Liver (tissue), 9 donors: ENCODE results near the gene GOLGA1. TPM values are rescaled to one million over a fixed set of nuclear protein-coding genes. Genes with fewer than 3 reads are reported as not detected.

Experiments
- DNase-seq: peaks from one replicate; pipeline ENCODE4 v3.0.0-alpha.2; 2017; ENCODE audit warnings: low spot score
- H3K27ac ChIP-seq, 2 donors: one replicate each; pipeline ENCODE4 v1.7.0; 2013; ENCODE audit warnings: inconsistent platforms in 2 of 2, low read length in 2 of 2, control low read depth in 1 of 2, low read depth in 1 of 2, mild to moderate bottlenecking in 1 of 2
- H3K27me3 ChIP-seq, 4 donors: one replicate each; pipeline versions ENCODE4 v1.6.1 to v1.7.0; 2013; ENCODE audit warnings: low read length in 3 of 4, inconsistent platforms in 1 of 4, mild to moderate bottlenecking in 1 of 4, moderate library complexity in 1 of 4; ENCODE audit not compliant: control insufficient read depth in 4 of 4, insufficient read depth in 4 of 4
- H3K36me3 ChIP-seq, 4 donors: one replicate each; pipeline versions ENCODE4 v1.6.1 to v1.7.0; 2013; ENCODE audit warnings: low read length in 3 of 4, mild to moderate bottlenecking in 3 of 4, low read depth in 1 of 4, moderate library complexity in 1 of 4; ENCODE audit not compliant: control insufficient read depth in 4 of 4, insufficient read depth in 3 of 4
- H3K4me1 ChIP-seq, 4 donors: one replicate each; pipeline versions ENCODE4 v1.6.1 to v1.7.0; 2013; ENCODE audit warnings: low read length in 3 of 4, mild to moderate bottlenecking in 3 of 4, moderate library complexity in 1 of 4; ENCODE audit not compliant: control insufficient read depth in 4 of 4, insufficient read depth in 4 of 4
- H3K4me3 ChIP-seq, 3 donors: one replicate each; pipeline versions ENCODE4 v1.6.1 to v1.7.0; 2013; ENCODE audit warnings: low read length in 3 of 3, control low read depth in 1 of 3, low read depth in 1 of 3, mild to moderate bottlenecking in 1 of 3
- H3K9ac ChIP-seq, 2 donors: one replicate each; pipeline ENCODE4 v1.7.0; 2013; ENCODE audit warnings: low read length in 2 of 2, mild to moderate bottlenecking in 2 of 2, moderate library complexity in 2 of 2, control low read depth in 1 of 2, low read depth in 1 of 2
- H3K9me3 ChIP-seq, 4 donors: one replicate each; pipeline versions ENCODE4 v1.6.1 to v1.7.0; 2013; ENCODE audit warnings: low read length in 3 of 4; ENCODE audit not compliant: control insufficient read depth in 4 of 4
- EGR1 ChIP-seq, 2 donors: IDR thresholded peaks; 2 replicates each; pipeline ENCODE4 v1.6.1; 2016 to 2018; ENCODE audit warnings: antibody characterized with exemption in 2 of 2, low read depth in 2 of 2
- FOXA1 ChIP-seq: IDR thresholded peaks from 2 replicates; pipeline ENCODE4 v1.6.1; 2016; ENCODE audit warnings: antibody characterized with exemption
- FOXA2 ChIP-seq: IDR thresholded peaks from 2 replicates; pipeline ENCODE4 v1.6.1; 2016; ENCODE audit warnings: antibody characterized with exemption
- GABPA ChIP-seq, 2 donors: IDR thresholded peaks in 1 of 2; conservative IDR thresholded peaks in 1 of 2; 2 replicates each; pipeline ENCODE4 v1.6.1; 2016; ENCODE audit warnings: antibody characterized with exemption in 2 of 2, mild to moderate bottlenecking in 1 of 2, moderate library complexity in 1 of 2
- HNF4A ChIP-seq, 2 donors: conservative IDR thresholded peaks; 2 replicates each; pipeline ENCODE4 v1.6.1; 2016; ENCODE audit warnings: antibody characterized with exemption in 2 of 2, mild to moderate bottlenecking in 2 of 2
- HNF4G ChIP-seq: IDR thresholded peaks from 2 replicates; pipeline ENCODE4 v1.6.1; 2016; ENCODE audit warnings: antibody characterized with exemption
- JUND ChIP-seq, 2 donors: IDR thresholded peaks; 2 replicates each; pipeline ENCODE4 v1.6.1; 2016; ENCODE audit warnings: antibody characterized with exemption in 2 of 2
- NR2F2 ChIP-seq: IDR thresholded peaks from 2 replicates; pipeline ENCODE4 v1.6.1; 2016; ENCODE audit warnings: antibody characterized with exemption
- RAD21 ChIP-seq, 2 donors: IDR thresholded peaks; 2 replicates each; pipeline ENCODE4 v1.6.1; 2016; ENCODE audit warnings: antibody characterized with exemption in 2 of 2, mild to moderate bottlenecking in 2 of 2
- RXRA ChIP-seq, 2 donors: IDR thresholded peaks; 2 replicates each; pipeline ENCODE4 v1.6.1; 2017 to 2018; ENCODE audit warnings: antibody characterized with exemption in 2 of 2, mild to moderate bottlenecking in 1 of 2
- SP1 ChIP-seq: IDR thresholded peaks from 2 replicates; pipeline ENCODE4 v1.6.1; 2018; ENCODE audit warnings: antibody characterized with exemption, mild to moderate bottlenecking
- TAF1 ChIP-seq: conservative IDR thresholded peaks from 2 replicates; pipeline ENCODE4 v1.6.1; 2016; ENCODE audit warnings: antibody characterized with exemption, mild to moderate bottlenecking
- YY1 ChIP-seq: IDR thresholded peaks from 2 replicates; pipeline ENCODE4 v1.6.1; 2016; ENCODE audit warnings: antibody characterized with exemption, mild to moderate bottlenecking
- WGBS: extraction: QIAGEN DNeasy Blood & Tissue Kit; methylation state at CpG from one replicate; pipeline ENCODE4 v1.1.7; 2013; 5-methylcytosine and 5-hydroxymethylcytosine counted together
- polyA plus RNA-seq, 2 donors: library from polyadenylated mRNA; stranded (reverse) in 1 of 2; unstranded in 1 of 2; fragments of 200-250 nt in 1 of 2; fragments of >200 nt in 1 of 2; fragmentation: Nextera tagmentation in 1 of 2; extraction: Ambion mirVana in 1 of 2; gene quantifications; one replicate each; pipeline versions ENCODE4 v1.2.1 to v1.2.3, GENCODE V29; 2013 to 2015
- total RNA-seq, 2 donors: library from RNA; depleted of rRNA; stranded (reverse); fragments of >200 nt; gene quantifications; one replicate each; pipeline ENCODE4 v1.2.3, GENCODE V29; 2014
- TF ChIP-seq, protein P1 (sequence below): IDR thresholded peaks from 2 replicates; pipeline ENCODE4 v1.6.1; 2016; ENCODE audit warnings: antibody characterized with exemption
- TF ChIP-seq, protein P2 (sequence below): IDR thresholded peaks from 2 replicates; pipeline ENCODE4 v1.6.1; 2016; ENCODE audit warnings: antibody characterized with exemption
- TF ChIP-seq, protein P3 (sequence below): IDR thresholded peaks from 2 replicates; pipeline ENCODE4 v1.6.1; 2016; ENCODE audit warnings: antibody characterized with exemption, mild to moderate bottlenecking
- TF ChIP-seq, protein P4 (sequence below): fragments of 150-350 bp; IDR thresholded peaks from 2 replicates; pipeline ENCODE4 v1.5.1; 2017; ENCODE audit warnings: improper control_type of control experiment, low read depth, low read length; ENCODE audit not compliant: missing input control
- TF ChIP-seq, protein P5 (sequence below): IDR thresholded peaks from 2 replicates; pipeline ENCODE4 v1.6.1; 2016; ENCODE audit warnings: antibody characterized with exemption
- donor health status: healthy.
- donor health status: healthy.
- donor health status: healthy.
- donor health status: healthy.
- donor health status: healthy.

Gene GOLGA1
- total and polyA plus RNA-seq, 4 donors = 5.9 to 17.6 (median 8.9) TPM

DNA sequence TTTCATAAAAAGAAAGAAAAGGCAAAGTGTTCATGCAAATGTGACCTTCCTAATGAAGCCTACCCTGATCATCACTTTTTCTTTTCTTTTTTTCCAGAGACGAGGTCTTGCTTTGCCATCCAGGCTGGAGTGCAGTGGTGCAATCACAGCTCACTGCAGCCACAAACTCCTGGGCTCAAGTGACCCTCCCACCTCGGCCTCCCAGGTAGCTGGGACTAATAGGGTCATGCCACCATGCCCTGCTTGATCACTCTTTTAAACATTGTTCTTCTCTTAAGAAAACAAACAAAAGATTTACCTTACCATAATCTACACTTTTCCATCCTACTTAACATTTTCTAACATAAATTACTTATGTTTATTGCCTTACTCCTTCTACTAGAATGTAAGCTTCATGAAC is 8.5 kb upstream of the GOLGA1 start:
- no peak overlapping the region for H3K4me3 ChIP-seq
- no peak overlapping the region for H3K9ac ChIP-seq
- no peak for DNase-seq
- peak overlapping the region; percentile 45 to 78 for H3K27ac ChIP-seq
- H3K27me3 ChIP-seq = no peaks in the 10 kb centered on the region
- H3K9me3 ChIP-seq = no peaks in the 10 kb centered on the region
- peaks cover 8 to 39% (median 26%) of the 10 kb centered on the region in 4 donors for H3K4me1 ChIP-seq
- WGBS = 31% methylated on average over 2 of the region's 2 CpGs
- TF ChIP-seq, protein P1, sequence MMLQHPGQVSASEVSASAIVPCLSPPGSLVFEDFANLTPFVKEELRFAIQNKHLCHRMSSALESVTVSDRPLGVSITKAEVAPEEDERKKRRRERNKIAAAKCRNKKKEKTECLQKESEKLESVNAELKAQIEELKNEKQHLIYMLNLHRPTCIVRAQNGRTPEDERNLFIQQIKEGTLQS = no peak
- TF ChIP-seq RXRA (IDR thresholded peaks at IDR 0.05) = peak in 1 of 2 donors; percentile 22
- peaks cover 0 to 2% (median 0%) of the 10 kb centered on the region in 4 donors for H3K36me3 ChIP-seq

DNA sequence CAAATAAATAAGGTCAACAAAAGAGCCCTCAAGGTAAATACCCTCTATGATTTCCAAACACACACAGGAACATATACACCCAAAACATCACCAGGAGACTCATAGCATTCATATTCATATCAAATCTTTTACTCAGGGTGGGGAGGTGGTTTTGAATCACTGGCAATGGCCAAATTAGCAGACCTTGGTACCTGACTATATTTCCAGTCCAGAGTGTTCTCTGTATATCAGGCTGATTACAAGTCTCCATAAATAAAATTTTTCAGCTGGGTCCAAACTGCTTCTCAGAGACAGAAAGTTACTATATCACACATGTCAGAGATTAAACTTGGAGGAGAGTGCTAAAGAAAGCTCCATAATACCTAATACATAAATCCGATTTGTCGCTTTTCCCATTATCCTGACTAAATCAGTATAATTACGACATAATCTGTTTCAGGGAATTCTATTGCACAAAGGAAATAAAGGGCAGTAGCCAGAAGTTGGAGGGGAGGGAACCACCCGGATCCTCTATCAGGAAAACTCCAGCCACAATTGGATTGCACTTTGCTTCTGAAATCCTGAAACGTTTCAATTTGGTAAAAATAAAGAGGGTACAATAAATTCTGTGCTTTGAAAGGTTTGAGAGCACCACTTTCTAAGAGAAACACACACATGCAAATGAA is 7.0 kb upstream of the GOLGA1 start:
- H3K9me3 ChIP-seq = no peaks in the 10 kb centered on the region
- TF ChIP-seq FOXA2 (no peak), RAD21 (IDR thresholded peaks at IDR 0.05) (peak; percentile 29 to 48), TAF1 (peak; percentile 59), RXRA (IDR thresholded peaks at IDR 0.05) (peak; percentile 71 to 77), EGR1 (IDR thresholded peaks at IDR 0.05; ENCODE audit: low read depth in 2 of 2) (peak in 1 of 2 donors; percentile 74), SP1 (peak; percentile 75), HNF4G (peak; percentile 35), HNF4A (conservative IDR thresholded peaks at IDR 0.05) (peak; percentile 71 to 80), GABPA (IDR thresholded peaks at IDR 0.05 in 1 of 2, conservative IDR thresholded peaks at IDR 0.05 in 1 of 2) (peak in 1 of 2 donors; percentile 59), JUND (IDR thresholded peaks at IDR 0.05) (peak; percentile 40 to 72), FOXA1 (peak; percentile 23), NR2F2 (no peak), YY1 (peak; percentile 65)
- TF ChIP-seq, protein P2, sequence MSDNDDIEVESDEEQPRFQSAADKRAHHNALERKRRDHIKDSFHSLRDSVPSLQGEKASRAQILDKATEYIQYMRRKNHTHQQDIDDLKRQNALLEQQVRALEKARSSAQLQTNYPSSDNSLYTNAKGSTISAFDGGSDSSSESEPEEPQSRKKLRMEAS = peak; percentile 60
- TF ChIP-seq, protein P3, sequence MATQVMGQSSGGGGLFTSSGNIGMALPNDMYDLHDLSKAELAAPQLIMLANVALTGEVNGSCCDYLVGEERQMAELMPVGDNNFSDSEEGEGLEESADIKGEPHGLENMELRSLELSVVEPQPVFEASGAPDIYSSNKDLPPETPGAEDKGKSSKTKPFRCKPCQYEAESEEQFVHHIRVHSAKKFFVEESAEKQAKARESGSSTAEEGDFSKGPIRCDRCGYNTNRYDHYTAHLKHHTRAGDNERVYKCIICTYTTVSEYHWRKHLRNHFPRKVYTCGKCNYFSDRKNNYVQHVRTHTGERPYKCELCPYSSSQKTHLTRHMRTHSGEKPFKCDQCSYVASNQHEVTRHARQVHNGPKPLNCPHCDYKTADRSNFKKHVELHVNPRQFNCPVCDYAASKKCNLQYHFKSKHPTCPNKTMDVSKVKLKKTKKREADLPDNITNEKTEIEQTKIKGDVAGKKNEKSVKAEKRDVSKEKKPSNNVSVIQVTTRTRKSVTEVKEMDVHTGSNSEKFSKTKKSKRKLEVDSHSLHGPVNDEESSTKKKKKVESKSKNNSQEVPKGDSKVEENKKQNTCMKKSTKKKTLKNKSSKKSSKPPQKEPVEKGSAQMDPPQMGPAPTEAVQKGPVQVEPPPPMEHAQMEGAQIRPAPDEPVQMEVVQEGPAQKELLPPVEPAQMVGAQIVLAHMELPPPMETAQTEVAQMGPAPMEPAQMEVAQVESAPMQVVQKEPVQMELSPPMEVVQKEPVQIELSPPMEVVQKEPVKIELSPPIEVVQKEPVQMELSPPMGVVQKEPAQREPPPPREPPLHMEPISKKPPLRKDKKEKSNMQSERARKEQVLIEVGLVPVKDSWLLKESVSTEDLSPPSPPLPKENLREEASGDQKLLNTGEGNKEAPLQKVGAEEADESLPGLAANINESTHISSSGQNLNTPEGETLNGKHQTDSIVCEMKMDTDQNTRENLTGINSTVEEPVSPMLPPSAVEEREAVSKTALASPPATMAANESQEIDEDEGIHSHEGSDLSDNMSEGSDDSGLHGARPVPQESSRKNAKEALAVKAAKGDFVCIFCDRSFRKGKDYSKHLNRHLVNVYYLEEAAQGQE = peak; percentile 45
- TF ChIP-seq, protein P4, sequence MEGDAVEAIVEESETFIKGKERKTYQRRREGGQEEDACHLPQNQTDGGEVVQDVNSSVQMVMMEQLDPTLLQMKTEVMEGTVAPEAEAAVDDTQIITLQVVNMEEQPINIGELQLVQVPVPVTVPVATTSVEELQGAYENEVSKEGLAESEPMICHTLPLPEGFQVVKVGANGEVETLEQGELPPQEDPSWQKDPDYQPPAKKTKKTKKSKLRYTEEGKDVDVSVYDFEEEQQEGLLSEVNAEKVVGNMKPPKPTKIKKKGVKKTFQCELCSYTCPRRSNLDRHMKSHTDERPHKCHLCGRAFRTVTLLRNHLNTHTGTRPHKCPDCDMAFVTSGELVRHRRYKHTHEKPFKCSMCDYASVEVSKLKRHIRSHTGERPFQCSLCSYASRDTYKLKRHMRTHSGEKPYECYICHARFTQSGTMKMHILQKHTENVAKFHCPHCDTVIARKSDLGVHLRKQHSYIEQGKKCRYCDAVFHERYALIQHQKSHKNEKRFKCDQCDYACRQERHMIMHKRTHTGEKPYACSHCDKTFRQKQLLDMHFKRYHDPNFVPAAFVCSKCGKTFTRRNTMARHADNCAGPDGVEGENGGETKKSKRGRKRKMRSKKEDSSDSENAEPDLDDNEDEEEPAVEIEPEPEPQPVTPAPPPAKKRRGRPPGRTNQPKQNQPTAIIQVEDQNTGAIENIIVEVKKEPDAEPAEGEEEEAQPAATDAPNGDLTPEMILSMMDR = no peak
- TF ChIP-seq, protein P5, sequence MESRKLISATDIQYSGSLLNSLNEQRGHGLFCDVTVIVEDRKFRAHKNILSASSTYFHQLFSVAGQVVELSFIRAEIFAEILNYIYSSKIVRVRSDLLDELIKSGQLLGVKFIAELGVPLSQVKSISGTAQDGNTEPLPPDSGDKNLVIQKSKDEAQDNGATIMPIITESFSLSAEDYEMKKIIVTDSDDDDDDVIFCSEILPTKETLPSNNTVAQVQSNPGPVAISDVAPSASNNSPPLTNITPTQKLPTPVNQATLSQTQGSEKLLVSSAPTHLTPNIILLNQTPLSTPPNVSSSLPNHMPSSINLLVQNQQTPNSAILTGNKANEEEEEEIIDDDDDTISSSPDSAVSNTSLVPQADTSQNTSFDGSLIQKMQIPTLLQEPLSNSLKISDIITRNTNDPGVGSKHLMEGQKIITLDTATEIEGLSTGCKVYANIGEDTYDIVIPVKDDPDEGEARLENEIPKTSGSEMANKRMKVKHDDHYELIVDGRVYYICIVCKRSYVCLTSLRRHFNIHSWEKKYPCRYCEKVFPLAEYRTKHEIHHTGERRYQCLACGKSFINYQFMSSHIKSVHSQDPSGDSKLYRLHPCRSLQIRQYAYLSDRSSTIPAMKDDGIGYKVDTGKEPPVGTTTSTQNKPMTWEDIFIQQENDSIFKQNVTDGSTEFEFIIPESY = peak; percentile 68
- TF ChIP-seq, protein P1 = peak; percentile 48
- no peaks in the 10 kb centered on the region for H3K27me3 ChIP-seq
- peaks cover 8 to 39% (median 26%) of the 10 kb centered on the region in 4 donors for H3K4me1 ChIP-seq
- H3K9ac ChIP-seq = peak overlapping the region; percentile 47 to 78
- DNase-seq = no peak
- peak overlapping the region; percentile 3 to 39 (median 14) for H3K4me3 ChIP-seq
- H3K27ac ChIP-seq = peak overlapping the region; percentile 82 to 88
- peaks cover 0 to 2% (median 0%) of the 10 kb centered on the region in 4 donors for H3K36me3 ChIP-seq
- WGBS = 32% methylated on average over 5 of the region's 5 CpGs
